Lower leg skin (tissue), 3 donors: ENCODE measurements around the gene SCN1B.

Experiments used
- POLR2A ChIP-seq, 2 donors: fragments of 450-650 bp; IDR thresholded peaks; one replicate each; pipeline ENCODE4 v1.6.1; 2016 to 2017; ENCODE audit warnings: antibody characterized with exemption in 2 of 2, mild to moderate bottlenecking in 1 of 2, moderate library complexity in 1 of 2
- TF ChIP-seq, protein P1 (sequence below), 3 donors: fragments of 450-650 bp; IDR thresholded peaks; one replicate each; pipeline ENCODE4 v1.5.1; 2016; ENCODE audit warnings: antibody characterized with exemption in 3 of 3, mild to moderate bottlenecking in 3 of 3, moderate library complexity in 2 of 3

- TF ChIP-seq, protein P1, sequence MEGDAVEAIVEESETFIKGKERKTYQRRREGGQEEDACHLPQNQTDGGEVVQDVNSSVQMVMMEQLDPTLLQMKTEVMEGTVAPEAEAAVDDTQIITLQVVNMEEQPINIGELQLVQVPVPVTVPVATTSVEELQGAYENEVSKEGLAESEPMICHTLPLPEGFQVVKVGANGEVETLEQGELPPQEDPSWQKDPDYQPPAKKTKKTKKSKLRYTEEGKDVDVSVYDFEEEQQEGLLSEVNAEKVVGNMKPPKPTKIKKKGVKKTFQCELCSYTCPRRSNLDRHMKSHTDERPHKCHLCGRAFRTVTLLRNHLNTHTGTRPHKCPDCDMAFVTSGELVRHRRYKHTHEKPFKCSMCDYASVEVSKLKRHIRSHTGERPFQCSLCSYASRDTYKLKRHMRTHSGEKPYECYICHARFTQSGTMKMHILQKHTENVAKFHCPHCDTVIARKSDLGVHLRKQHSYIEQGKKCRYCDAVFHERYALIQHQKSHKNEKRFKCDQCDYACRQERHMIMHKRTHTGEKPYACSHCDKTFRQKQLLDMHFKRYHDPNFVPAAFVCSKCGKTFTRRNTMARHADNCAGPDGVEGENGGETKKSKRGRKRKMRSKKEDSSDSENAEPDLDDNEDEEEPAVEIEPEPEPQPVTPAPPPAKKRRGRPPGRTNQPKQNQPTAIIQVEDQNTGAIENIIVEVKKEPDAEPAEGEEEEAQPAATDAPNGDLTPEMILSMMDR (IDR thresholded peaks at IDR 0.05): no peak
- TF ChIP-seq POLR2A (IDR thresholded peaks at IDR 0.05): no peak
These were observed 18.3 kb upstream of the SCN1B start for GRCh38 chr19:35011737-35012682.
